ENCODE results near the gene CCRL2. TPM values are rescaled to one million over a fixed set of nuclear protein-coding genes. Genes with fewer than 3 reads are reported as not detected.

The CCRL2 gene
- total and polyA plus RNA-seq, 2 experiments from 2014 or later: not detected

DNA sequence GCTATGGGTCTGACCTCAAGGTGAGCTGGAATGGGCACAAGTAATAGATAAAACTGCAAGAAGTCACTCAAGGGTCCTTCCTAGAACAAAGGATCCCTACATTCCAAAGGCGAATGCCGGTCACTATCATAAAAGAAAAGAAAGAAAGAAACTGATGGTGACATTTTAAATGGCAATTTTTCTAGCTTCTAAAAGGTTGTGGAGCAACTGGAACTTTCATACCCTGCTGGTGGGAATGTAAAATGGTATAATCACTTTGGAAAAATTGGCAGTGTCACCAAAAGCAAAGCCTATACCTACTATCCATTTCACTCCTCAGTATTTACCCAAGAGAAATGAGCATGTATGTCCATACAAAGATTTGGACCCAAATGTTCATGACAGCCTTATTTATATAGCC is 4.2 kb downstream of the CCRL2 start:
- Histone ChIP-seq H3K9me2 (ENCODE audit: insufficient read depth) (no peaks in the 10 kb centered on the region), H3K79me2 (ENCODE audit: insufficient read depth) (no peaks in the 10 kb centered on the region), H3K4me1 (ENCODE audit: insufficient read depth) (peaks cover 15% of the 10 kb centered on the region), H3K27me3 (replicated peaks; ENCODE audit: insufficient read depth) (peaks cover 20% of the 10 kb centered on the region), H3F3A (ENCODE audit: insufficient read depth) (no peaks in the 10 kb centered on the region), H3K9me3 (ENCODE audit: low read depth) (no peaks in the 10 kb centered on the region), H3K4me3 (no peak overlapping the region), H4K20me1 (ENCODE audit: insufficient read depth) (no peaks in the 10 kb centered on the region), H2AFZ (no peak overlapping the region), H3K9ac (no peak overlapping the region), H3K27ac (no peak overlapping the region), H3K36me3 (ENCODE audit: low read depth) (no peaks in the 10 kb centered on the region), H3K4me2 (ENCODE audit: unreplicated experiment) (no peak overlapping the region)
- in situ Hi-C loops (cut with MboI): no loop called here
- no peak for DNase-seq
- TF ChIP-seq EZH2phosphoT487 (IDR thresholded peaks at IDR 0.05; ENCODE audit: insufficient read depth, low read depth) (no peak), EZH2 (IDR thresholded peaks at IDR 0.05; ENCODE audit: insufficient read depth, poor library complexity, severe bottlenecking) (no peak)
- 94 to 98% methylated on average over 2 of the region's 2 CpGs for WGBS, 2 experiments (ENCODE audit: low coverage in 1 of 2, low lambda C conversion rate in 2 of 2, missing lambda C conversion rate in 2 of 2)

DNA sequence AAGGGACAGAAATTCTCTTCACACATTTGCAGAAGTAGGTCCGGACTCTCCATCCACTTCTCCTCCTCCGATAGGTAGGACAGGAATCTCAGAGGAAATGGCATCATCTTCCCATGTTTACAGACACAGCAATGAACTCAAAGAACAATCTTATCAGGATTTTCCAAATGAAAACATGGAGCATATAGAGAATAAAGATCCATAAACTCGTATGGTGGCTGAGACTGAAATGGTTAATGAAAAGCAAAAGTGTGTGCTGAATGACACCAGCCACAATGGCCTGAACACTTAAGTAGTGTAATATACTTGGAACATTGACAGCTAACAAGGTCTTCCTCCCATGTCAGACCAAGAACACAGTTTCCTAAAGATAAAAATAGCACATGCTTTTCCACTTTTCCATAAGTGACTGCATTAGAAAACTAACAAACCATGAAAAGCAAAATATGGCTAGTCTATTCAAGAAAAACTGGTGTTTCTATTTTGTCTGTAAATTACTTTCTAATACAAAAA is 5.8 kb downstream of the CCRL2 start:
- no peak for TF ChIP-seq EZH2 (IDR thresholded peaks at IDR 0.05; ENCODE audit: insufficient read depth, poor library complexity, severe bottlenecking)
- no peak for TF ChIP-seq EZH2phosphoT487 (IDR thresholded peaks at IDR 0.05; ENCODE audit: insufficient read depth, low read depth)
- no peak overlapping the region for H3K9ac ChIP-seq
- H4K20me1 ChIP-seq (ENCODE audit: insufficient read depth): no peaks in the 10 kb centered on the region
- WGBS, 2 experiments (ENCODE audit: low coverage in 1 of 2, low lambda C conversion rate in 2 of 2, missing lambda C conversion rate in 2 of 2): 85 to 89% methylated on average over 3 of the region's 3 CpGs
- H3K27me3 ChIP-seq (replicated peaks; ENCODE audit: insufficient read depth): peaks cover 20% of the 10 kb centered on the region
- no peaks in the 10 kb centered on the region for H3K9me3 ChIP-seq (ENCODE audit: low read depth)
- no peak for DNase-seq
- H3F3A ChIP-seq (ENCODE audit: insufficient read depth): no peaks in the 10 kb centered on the region
- H3K36me3 ChIP-seq (ENCODE audit: low read depth): no peaks in the 10 kb centered on the region
- peaks cover 7% of the 10 kb centered on the region; the same call in 1 of the 2 replicates for H3K4me1 ChIP-seq (ENCODE audit: insufficient read depth)
- H3K4me3 ChIP-seq: no peak overlapping the region
- no peaks in the 10 kb centered on the region for H3K9me2 ChIP-seq (ENCODE audit: insufficient read depth)
- H3K79me2 ChIP-seq (ENCODE audit: insufficient read depth): no peaks in the 10 kb centered on the region
- no peak overlapping the region for H3K27ac ChIP-seq
- H3K4me2 ChIP-seq (ENCODE audit: unreplicated experiment): no peak overlapping the region
- H2AFZ ChIP-seq: no peak overlapping the region
- in situ Hi-C loops (cut with MboI): no loop called here

DNA sequence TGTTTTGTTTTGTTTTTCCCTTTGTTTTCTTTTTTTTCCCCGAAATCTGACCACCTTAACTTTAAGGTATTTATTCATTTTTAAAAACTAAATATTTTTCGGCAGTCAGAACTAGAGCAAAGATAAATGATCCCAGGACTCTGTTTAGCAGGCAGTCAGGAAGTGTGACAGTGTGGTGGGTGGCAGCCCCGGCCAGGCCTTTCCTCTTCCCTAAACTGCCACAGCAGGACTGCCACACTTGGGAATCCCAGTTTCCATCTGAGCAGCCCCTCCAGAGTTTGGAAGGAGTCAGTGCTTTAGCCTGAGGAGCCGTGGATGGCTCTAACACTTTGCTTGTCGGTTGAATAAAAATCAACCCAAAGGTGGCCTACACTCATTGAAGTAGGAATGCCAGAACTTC is 6.9 kb downstream of the CCRL2 start:
- Histone ChIP-seq H3K4me2 (ENCODE audit: unreplicated experiment) (no peak overlapping the region), H3K4me3 (no peak overlapping the region), H3K9me2 (ENCODE audit: insufficient read depth) (no peaks in the 10 kb centered on the region), H4K20me1 (ENCODE audit: insufficient read depth) (no peaks in the 10 kb centered on the region), H3K9me3 (ENCODE audit: low read depth) (no peaks in the 10 kb centered on the region), H3K4me1 (ENCODE audit: insufficient read depth) (no peaks in the 10 kb centered on the region), H3K27ac (no peak overlapping the region), H3K27me3 (replicated peaks; ENCODE audit: insufficient read depth) (peaks cover 20% of the 10 kb centered on the region), H3F3A (ENCODE audit: insufficient read depth) (no peaks in the 10 kb centered on the region), H3K36me3 (ENCODE audit: low read depth) (no peaks in the 10 kb centered on the region), H2AFZ (no peak overlapping the region), H3K9ac (no peak overlapping the region), H3K79me2 (ENCODE audit: insufficient read depth) (no peaks in the 10 kb centered on the region)
- TF ChIP-seq EZH2 (IDR thresholded peaks at IDR 0.05; ENCODE audit: insufficient read depth, poor library complexity, severe bottlenecking): no peak
- DNase-seq: no peak
- in situ Hi-C loops (cut with MboI): no loop called here
- 72 to 78% methylated on average over 5 of the region's 5 CpGs for WGBS, 2 experiments (ENCODE audit: low coverage in 1 of 2, low lambda C conversion rate in 2 of 2, missing lambda C conversion rate in 2 of 2)

DNA sequence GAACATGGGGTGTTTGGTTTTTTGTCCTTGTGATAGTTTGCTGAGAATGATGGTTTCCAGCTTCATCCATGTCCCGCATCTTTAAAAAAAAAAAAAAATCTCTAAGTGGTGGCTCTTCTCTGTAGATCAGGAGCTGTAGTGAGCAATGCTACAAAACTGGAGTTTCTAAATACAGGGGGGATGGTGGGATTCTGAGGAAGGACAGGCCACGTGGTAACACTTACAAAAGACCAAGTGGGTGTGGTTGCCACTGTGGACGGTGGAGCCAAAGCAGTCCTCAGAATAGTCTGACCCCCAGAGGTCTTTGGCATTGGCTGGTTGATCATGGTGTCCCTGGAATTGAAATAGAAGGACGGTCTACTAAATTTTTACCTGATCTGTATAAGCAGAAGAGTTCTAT is 7.7 kb downstream of the CCRL2 start:
- TF ChIP-seq EZH2 (IDR thresholded peaks at IDR 0.05; ENCODE audit: insufficient read depth, poor library complexity, severe bottlenecking): no peak
- no peak for TF ChIP-seq EZH2phosphoT487 (IDR thresholded peaks at IDR 0.05; ENCODE audit: insufficient read depth, low read depth)
- Histone ChIP-seq H3K27ac (no peak overlapping the region), H4K20me1 (ENCODE audit: insufficient read depth) (no peaks in the 10 kb centered on the region), H3K36me3 (ENCODE audit: low read depth) (no peaks in the 10 kb centered on the region), H3K9ac (no peak overlapping the region), H2AFZ (no peak overlapping the region), H3F3A (ENCODE audit: insufficient read depth) (no peaks in the 10 kb centered on the region), H3K79me2 (ENCODE audit: insufficient read depth) (no peaks in the 10 kb centered on the region), H3K27me3 (replicated peaks; ENCODE audit: insufficient read depth) (peaks cover 18% of the 10 kb centered on the region), H3K9me2 (ENCODE audit: insufficient read depth) (no peaks in the 10 kb centered on the region), H3K4me1 (ENCODE audit: insufficient read depth) (no peaks in the 10 kb centered on the region), H3K4me3 (no peak overlapping the region), H3K9me3 (ENCODE audit: low read depth) (no peaks in the 10 kb centered on the region), H3K4me2 (ENCODE audit: unreplicated experiment) (no peak overlapping the region)
- WGBS, 2 experiments (ENCODE audit: low coverage in 1 of 2, low lambda C conversion rate in 2 of 2, missing lambda C conversion rate in 2 of 2): 54 to 64% methylated on average over 4 of the region's 4 CpGs
- in situ Hi-C loops (cut with MboI): no loop called here
- no peak for DNase-seq
